NCI-H345 treated with DMSO at 0.1 percent for 48 hours (cell line): Measurements from ENCODE around the gene RNF123.

Experiments used
- DNase-seq: peaks from one replicate; lab custom pipeline; 2025; ENCODE audit not compliant: unreplicated experiment; lab: John Stamatoyannopoulos, UW

RNF123 gene

DNA sequence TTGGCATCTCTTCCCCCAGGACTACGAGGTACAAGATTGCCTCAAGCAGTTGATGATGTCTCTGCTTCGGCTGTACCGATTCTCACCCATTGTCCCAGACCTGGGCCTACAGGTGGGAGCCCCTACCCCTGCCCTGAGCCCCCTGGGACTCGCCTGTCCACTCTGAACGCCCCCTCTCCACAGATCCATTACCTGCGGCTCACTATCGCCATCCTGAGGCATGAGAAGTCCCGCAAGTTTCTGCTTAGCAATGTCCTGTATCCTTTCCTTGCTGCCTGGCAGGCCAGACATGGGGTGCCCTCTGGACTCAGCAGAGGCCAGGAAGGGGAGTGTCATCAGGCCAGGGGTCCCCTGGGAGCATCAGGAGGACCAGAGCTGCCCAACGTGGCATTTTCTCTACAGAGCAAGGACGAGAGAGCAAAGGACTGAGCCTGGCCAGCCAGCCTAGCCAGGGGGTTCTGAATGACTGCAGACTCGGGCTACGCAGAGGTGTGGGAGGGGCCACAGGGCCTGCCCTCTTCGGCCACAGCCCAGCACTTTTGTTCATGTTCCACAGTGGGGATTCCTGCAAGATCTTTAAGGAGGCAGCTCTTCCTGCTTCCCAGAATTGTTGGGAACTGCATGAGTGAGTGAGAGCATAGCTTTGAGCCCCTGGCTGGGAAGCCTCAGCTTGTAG, 11.2 kb downstream of the RNF123 start:
- DNase-seq, result no peak

DNA sequence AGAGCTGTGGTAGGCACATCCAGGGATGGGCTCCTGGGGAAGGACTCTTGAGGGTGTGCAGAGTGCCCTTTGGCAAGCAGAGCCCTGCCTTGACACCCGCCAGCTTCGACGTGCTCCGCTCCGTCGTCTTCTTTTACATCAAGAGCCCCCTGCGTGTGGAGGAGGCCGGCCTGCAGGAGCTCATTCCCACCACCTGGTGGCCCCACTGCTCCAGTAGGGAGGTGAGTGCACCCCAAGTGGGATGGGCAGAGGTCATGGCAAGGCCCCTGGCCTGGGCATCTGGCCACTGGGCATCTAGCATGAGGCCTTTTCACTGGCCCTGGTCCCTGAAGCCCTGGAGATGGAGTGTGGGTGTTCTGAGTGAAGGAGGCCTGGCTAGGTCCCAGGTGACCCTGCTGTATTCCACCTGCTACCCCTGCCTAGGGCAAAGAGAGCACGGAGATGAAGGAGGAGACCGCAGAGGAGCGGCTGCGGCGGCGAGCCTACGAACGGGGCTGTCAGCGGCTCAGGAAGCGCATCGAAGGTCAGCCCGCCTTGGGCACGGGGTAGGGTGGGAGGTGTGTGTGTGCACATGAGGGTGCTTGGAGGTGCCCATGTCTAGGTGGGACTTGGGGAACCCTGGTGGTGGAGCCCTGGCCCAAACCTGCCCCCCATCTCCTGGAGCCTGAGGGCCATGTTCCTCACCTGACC, 12.2 kb downstream of the RNF123 start:
- no peak for DNase-seq

DNA sequence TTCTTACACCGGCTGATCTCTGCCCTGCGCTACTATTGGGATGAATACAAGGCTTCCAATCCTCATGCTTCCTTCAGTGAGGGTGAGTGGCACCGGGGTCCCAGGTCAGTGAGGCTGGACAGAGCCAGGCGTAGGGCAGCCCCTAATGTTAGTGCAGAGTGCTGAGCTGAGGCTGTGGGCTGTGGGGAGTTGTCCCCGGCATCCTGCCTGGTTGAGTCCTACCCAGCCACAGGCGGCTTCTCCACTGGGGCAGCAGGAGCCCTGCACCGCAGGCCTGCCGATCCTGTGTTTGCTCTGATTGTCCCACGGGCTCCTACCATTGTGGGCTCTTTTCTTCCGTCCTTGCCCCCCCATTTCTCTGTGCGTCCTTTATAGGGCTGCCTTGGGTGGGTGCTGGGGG, 13.3 kb downstream of the RNF123 start:
- no peak for DNase-seq

DNA sequence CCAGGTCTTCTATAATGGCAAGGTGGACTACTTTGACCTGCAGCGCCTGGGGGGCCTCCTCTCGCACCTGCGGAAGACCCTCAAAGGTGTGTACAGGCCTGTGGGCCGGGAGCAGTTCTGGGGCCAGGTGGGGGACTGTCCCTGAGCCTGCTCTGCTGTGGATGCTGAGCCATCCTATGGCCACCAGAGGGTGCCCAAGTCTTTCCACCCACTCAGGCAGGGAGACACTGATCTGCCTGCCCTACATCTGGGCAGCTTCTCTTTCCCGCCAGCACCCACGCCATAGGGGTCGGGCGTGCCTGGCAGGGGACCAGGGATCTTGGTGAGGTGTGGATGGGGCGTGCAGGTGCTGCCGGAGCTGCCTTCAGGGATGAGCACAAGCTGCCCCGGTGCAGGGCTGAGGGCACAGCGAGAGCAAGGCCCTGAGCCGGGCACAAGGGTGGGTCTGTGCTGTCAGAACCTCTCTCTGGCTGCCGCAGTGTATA, 14.1 kb downstream of the RNF123 start:
- DNase-seq, result peak; percentile 5

DNA sequence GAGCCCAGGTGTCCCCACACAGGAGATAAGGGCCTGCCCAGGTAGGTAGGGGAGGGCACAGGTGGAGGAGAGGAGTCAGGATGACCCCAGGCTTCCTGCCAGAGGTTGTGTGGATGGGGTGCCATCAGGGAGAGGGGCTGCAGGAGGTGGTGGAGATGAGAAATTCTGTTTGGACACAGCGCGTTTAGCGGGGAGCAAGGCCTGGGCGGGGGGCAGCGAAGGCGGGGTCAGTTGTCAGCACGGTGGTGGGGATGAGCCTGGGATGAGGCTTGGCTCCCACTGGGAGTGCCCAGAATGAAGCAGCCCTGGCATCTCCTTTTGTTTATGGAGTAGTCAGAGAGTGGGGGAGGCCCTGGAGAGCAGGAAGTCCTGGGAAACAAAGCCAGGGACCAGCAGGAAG, 14.6 kb downstream of the RNF123 start:
- no peak for DNase-seq

DNA sequence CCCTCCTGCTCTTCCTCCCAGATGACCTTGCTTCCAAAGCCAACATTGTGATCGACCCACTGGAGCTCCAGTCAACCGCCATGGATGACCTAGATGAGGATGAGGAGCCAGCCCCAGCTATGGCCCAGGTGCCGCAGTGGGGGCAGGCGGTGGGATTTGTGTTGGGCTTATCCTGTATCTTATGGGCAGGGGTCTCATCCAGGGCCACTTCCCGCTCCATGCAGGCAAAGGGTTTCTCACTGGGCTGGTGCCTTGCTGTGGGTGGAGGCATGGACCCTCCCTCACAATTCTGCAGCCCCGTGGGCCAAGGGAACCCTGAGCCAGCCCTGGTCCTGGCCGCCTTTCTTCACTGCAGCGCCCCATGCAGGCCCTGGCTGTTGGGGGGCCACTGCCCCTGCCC, 15.3 kb downstream of the RNF123 start:
- no peak for DNase-seq

DNA sequence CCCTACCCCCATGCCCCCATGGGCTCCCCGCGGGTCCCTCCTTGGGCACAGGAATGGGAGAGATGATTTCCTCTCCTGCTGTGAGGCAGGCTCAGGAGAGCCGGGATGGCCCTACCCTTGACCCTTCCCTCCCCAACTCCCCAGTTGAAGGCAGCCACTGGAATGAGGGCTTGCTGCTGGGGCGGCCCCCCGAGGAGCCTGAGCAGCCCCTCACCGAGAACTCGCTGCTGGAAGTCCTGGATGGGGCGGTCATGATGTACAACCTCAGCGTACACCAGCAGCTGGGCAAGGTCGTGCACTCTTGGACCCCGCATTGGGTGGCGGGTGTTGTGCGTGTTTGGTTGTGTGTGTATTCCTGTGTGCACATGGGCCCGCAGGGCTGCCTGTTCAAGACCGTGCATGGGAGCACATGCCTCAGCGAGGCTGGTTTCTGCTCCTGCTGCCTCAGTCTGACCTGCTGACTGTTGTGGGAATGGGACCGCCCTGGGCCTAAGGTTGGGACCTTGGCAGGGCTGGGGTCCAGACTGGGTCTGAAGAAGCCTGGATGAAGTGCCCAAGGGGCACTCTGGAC, 16.1 kb downstream of the RNF123 start:
- no peak for DNase-seq

DNA sequence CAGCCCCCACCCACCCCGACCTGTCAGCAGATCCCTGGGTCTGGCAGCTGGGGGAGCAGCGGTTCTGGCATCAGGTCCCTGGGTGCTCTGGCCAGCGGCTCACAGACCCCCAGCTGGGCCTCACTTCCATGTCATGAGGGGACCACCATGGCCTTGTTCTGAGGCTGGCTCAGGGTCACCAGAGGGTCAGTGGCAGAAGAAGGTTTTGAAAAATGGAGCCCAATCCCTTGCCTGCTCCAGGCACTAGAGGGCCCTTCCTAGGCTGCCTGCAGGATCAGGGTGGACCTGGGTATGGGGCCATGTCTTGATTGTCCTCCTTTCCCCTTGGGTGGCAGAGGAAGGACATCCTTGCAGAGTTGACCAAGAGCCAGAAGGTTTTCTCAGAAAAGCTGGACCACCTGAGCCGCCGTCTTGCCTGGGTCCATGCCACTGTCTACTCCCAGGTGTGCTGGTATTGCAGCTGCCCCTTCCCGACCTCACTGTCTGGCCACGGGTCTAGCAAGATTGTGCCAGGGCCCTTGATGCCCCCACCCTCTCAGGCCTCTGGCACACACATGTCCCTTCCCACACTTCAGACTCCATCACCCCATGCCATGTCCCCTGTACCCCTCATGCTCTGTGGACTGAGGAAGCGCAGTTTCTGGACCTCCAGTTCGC, 17.2 kb downstream of the RNF123 start:
- no peak for DNase-seq

DNA sequence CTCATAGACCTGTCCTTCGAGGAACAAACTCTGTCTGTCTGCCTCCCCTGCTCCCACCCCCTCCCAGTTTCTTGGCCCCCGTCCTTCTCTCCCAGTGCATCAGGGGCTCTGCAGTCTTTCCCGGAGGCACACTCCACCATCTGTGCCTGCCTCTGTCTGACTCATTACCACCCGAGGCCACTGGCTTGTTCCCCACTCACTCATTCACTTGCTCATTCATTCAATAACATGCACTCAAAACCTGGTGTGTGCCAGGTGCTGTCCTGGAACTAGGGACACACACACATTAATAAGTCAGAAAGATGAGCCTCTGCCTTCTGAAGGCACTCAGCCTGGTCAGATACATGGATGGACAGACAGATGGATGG, 17.7 kb downstream of the RNF123 start:
- DNase-seq, result no peak

DNA sequence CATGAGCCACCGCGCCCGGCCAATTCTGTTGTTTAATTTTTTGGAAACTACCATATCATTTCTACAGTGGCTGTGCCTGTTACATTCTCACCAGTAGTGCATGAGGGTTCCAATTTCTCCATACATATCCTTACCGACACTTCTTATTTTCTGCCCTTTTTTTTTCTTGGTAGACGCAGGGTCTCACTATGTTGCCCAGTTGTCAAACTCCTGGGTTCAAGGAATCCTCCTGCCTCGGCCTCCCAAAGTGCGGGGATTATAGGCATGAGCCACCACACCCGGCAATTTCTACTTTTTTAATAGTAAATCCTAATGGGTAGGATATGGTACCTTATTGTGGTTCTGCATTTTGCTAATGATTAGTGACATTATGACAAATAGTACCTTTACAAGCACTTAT, 20.5 kb downstream of the RNF123 start:
- DNase-seq, result no peak

DNA sequence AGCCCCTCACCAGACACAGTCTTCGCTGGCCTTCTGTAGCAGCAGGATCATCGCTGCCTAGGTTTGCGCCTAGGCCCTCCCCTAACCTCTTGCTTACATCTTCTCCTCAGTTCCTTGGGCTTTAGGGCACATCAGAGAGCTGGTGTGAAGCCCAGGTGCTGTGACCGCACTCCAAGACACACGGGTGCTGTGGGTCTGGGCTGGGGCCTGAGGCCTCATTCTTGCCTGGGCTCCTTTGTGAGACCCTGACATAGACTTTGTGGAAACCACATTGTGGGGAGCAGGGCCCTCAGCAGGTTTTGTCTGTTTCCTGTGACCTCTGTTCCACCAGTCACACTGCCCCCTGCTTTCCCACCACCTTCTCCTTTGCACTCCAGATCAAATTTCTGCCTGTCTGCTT, 22.1 kb downstream of the RNF123 start:
- DNase-seq, result no peak

DNA sequence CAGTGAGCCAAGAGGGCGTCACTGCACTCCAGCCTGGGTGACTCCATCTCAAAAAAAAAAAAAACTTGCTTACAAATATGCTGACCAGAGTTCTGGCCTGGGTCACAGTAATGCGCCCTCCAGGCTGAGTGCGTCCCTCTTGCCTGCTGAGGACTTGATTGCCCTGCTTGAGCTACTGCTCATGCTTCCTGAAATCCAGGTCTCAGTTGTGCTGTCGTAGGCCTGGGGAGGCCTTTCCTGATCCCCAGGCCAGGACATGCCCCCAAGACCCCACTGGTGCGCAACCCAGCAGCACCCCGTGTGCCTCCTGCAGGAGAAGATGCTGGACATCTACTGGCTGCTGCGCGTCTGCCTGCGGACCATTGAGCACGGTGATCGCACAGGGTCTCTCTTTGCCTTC, 22.8 kb downstream of the RNF123 start:
- DNase-seq, result no peak

DNA sequence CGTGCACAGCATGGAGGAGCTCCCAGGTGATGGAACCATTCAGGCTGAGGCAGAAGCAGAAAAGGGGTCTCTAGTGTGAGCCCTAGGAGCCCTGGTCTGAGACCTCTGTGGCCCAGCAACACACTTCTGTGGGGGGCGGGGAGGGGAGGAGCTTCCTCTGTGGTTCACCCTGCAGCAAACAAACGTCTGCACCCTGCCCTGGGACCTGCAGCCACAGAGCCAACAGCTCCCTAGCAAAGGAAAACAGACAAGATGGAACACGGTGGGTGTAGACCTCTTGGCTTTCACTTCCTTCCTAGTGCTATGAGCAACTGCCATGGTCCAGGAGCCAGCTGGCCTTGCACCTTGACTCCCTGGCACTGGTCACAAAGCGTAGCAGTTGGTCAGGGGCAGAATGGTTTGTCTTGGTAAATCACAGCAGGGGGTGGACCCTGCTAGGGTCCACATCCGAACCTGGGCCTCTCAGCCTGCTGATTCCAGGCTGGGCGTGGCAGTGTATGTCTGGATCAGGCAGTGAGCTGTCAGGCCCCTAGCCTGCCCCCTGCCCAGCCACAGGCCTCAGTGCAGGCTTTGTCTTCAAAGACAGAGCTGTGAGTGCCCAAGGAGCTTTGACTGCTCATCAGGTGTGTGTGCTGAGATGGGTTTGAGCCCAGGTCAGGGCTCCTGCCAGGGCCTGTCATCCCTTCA, 23.4 kb downstream of the RNF123 start:
- no peak for DNase-seq

DNA sequence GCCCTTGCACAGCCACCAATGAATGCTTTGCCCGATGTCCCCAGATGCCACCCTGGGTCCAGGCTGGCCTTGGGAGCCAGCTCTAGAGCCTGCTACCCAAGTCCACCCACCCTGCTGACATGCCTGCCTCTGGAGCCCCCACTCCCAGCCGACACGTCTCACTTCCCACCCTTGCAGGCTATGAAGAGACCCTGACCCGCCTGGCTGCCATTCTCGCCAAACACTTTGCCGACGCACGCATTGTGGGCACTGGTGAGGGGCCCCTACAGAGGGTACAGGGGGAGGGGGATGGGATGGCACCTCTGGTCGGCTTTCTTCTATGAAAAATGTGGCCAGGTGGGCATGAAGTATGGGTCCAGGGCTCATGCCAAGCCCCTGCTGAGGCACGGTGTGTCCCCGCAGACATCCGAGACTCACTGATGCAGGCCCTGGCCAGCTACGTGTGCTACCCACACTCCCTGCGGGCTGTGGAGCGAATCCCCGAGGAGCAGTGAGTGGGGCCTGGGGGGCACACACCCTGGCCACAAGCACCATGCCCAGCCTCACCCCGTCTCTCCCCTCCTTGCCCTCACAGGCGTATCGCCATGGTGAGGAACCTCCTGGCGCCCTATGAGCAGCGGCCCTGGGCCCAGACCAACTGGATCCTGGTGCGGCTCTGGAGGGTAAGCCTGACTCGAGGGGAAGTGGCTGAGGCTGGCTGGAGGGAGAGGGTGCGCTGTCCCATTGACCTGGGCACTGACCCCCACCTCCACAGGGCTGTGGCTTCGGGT, 24.2 kb downstream of the RNF123 start:
- no peak for DNase-seq

DNA sequence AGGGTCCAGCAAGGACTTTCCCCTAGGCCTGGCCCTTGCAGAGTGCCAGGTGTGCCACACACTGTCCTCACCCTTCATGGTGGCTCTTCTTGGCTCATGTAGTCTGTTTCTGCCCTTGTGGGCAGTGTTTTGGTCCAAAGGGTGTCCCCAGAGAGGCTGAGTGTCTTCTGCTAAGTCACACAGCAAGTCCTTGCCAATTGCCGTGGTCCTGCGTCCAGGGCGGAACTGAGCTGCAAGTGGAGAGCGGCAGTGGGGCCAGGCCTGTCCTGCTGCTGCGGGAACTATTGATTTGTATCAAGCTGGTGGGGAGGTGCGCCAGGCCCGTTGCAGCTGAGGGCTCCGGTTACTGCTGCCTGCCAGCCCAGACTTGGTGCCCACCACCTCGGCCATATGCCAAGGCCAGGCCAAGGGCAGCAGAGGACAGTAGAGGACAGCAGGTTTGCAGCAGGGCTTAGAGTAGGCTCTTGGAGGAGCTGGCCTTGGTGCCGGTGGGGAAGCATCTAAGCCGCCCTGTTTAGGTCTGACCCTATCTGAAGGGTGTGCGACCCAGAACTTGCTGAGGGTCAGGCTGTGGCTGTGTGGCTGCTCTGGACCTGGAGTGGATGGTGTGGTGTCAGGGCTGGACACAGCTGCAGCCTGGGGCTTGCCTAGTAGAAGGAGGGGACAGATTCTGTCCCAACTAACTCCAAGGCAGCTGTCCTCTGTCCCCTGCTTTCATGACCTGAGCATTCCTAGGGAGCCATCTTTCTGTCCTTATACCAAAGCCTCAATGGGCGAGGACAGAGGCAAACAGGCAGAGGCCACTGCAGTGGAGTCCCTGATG, 25.6 kb downstream of the RNF123 start:
- no peak for DNase-seq

DNA sequence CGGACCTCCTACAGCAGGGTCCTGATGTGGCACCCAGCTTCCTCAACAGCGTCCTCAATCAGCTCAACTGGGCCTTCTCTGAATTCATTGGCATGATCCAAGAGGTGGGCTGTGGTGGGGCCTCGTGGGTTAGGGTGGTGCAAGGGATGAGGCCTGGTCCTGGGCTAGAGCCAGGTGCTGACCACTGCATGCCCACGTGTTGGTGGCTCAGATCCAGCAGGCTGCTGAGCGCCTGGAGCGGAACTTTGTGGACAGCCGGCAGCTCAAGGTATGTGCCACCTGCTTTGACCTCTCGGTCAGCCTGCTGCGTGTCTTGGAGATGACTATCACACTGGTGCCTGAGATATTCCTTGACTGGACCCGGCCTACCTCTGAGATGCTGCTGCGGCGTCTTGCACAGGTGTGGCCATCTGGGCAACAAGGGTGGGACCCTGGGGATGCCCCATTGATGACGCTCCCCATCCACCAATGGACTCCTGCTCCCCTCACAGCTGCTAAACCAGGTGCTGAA, 26.3 kb downstream of the RNF123 start:
- DNase-seq, result no peak

DNA sequence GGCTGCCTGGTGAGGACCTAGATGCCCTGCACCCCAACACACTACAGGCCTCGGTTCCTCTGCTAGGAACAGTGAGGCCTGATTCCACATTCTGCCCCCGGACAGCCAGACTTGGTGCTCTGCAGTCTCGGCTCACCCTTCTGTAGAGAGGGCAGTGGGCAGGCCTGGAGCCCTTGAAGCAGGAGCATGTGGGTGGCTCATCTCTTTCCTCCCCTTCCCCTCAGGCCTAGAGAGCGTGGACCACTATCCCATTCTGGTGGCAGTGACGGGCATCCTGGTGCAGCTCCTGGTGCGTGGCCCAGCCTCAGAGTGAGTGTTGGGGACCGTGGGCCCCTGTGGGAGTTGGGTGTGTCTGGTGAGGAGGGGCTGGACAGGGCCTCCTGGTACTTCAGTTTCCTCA, 26.8 kb downstream of the RNF123 start:
- DNase-seq, result no peak

DNA sequence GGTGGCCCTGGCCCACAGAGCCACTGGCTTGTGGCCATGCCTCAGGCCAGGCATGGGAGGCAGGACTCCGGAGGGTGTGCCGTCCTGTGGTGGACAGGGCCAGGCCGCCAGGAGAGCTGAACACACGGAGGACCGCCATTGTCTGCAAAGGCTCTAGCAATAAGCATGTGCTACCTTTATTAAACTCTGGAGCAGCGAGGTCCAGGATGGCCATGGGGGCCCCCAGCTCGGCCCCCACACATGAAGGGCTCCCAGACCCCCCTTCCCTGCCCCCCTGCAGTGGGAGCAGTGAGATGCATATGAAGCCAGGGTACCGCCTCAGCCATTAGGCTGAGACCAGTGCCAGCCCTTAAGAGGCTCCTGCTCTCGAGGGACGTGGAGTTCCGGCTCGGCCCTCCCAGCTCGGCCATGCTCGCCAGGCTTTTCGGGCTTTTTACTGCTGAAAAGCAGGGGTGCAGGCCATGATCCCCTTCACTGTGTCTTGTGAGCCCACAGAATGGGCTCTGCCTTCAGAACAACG, 27.4 kb downstream of the RNF123 start:
- no peak for DNase-seq

DNA sequence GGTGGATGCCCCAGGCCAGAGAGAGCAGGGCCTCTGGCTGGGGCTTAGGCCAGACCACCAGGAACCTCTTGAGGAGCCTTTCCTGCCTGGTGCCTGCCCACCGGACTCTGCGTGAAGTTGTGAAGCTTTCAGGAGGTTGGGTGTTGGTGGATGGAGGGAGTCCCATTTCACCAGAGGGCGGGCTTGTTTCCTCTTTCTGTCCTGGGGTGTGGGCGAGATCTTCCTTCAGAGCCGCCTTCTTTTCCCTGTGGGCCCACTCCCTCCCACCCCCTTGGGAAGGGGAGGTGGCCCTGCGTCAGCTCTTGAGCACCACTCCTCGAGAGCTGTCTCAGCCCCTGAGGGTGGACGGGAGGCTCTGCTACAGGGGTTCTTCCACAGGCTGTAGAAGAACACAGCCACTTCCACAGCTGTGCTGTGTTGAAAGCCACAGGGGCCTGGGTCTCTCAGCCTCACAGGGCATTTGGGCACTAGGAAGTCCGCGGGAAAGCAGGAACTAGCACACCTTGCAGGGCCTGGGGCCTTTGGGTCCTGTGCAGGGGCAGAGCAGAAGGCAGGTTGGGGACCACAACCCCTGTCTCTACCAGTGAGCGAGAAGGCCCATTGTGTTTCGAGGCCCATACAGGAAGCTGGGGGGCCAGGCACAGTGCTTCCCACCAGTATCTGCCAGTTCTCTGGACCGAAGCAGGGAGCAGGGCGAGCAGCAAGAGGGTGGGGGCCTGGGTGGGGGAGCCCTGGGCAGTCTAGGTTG, 28.0 kb downstream of the RNF123 start:
- DNase-seq, result no peak
